MV-4-11 (cell line): ENCODE results near the gene GNAI2.
"Not testable (repeated sequence)": the region's sequence is repeated elsewhere in the genome, so short reads cannot be mapped to it uniquely, and the experiment has no call there.

Experiments
- DNase-seq: peaks from one replicate; lab custom pipeline; 2025; lab: John Stamatoyannopoulos, UW

The GNAI2 gene

DNA sequence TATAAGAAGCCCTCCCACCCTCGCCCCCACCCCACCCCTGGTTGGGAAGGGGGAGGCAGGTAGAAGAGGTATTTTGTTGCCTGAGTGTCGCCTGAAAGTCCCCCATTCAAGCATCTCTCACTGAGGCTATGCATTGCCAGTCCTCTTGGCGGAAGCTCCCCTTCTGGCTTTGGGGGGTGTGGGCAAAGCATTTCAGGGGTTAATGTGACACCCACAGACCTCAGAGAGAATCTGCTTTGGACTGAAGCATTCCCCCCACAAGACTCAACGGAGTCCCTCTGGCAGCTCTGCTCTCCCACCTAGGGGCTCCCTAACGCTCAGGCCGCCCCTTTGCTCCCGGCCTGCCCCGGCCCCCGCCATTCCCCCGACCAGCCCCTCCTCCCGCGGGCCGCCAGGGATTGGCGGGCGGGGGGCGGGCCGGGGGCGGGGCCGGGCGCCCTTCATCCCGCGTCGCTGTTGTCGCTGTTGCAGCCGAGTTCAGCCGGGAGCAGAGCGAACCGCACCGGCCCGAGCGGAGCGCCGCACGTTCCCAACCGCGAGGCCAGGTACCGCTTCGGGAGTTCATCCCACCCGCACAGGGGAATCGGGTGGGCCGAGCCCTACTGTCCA is 31.1 kb upstream of the GNAI2 start, which contains the start of gene SLC38A3:
Gene SLC38A3, plus strand, starts transcription at position 468 of the 609 bp plus-strand sequence. CDS start 8,929 bp downstream, outside the sequence.
- no peak for DNase-seq

DNA sequence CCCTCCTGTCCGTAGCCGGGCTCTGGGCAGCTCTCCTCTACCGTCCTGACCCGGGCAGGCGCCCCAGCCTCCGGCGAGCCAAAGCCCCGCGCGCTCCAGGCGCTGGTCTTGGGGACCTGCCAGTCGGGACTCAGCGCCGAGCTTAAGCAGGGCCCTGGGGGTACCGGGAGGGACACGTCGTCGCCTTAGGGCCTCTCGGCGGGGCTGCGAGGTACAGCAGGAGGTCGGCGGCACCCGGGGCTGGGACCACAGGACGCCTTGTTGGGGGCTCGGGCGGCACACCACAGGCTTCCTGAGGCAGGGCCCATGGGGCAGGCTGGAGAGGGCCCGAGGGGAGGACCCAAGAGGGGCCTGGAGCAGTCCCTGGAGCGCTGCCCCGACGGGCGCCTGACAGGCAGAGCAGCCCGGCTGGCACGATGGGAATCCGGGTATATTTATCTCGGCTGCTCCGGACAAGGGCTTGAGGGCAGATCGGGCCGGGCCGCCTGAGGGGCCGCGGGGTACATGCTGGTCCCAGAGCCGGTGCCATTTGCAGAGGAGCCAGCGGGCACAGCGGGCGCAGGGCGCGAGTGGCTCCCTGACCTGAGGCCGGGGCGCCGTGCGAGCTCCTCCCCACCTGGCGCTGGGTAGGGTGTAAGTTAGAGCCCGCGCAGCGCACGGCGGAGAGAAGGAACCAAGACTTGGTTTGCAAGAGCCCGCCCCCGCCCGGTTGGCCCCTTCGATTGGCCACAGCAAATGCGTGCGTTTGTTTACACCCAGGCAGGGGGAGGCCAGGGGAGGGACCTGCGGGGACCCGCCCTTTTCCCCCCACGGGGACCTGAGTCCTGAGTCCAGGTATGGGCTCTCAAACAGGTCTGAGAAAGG is 30.4 kb upstream of the GNAI2 start:
- DNase-seq: no peak

DNA sequence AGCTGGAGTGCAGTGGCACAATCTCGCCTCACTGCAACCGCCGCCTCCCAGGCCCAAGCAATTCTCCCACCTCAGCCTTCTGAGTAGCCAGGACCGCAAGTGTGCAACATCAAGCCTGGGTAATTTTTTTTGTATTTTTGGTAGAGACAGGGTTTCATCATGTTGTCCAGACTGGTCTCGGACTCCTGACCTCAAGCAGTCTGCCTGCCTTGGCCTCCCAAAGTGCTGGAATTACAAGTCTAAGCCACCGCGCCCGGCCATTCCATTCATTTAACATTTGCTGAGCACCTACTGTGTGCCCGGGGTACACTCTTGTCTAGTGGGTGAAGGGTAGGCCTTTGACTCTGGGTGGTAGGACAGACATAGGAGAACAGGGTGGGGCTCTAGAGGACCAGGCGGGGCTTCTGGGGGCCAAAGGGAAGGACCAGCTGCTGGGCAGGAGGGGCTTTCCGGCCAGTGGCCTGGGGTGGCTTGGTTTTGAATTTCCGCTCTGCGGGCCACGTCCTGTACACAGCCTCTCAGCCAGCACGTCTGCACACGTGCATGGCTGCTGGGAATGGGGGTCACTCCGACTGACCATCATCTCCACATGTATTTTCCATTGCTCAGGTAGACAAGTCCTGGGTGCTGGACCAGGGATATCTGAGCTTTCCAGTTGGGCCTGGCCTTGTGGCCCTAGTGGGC is 28.5 kb upstream of the GNAI2 start:
- no peak for DNase-seq

DNA sequence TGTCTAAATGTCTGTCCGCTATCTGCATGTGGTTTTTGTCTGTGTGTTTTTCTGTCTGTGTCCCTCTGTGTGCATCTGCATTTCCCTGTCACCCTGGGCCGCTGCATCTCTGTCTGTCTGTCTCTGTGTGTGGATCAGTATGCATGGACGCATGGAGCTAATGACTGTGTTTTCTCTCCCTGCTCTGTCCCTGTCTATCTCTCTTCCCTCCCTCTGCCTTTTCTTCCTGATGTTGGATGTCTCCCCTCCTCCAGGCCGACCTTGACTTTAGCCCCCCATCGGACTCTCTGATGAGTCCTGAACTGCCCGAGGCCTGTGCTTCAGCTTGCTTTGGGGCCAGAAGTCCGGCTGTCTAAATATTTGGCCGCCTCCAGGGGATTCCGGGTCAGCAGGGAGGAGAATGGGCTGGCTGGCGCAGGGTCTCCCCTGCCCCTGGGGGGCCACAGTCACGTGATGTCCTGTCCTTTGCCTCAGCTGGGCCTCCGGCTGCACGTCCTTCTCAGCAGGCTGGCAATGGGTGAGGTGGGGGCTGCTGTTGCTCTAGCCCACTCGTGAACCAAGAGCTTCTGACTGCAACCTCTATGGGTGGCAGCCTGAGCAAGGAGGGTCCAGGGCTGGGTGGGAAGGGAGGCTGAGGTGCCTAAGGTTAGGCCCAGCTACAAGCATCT is 27.2 kb upstream of the GNAI2 start:
- no peak for DNase-seq

DNA sequence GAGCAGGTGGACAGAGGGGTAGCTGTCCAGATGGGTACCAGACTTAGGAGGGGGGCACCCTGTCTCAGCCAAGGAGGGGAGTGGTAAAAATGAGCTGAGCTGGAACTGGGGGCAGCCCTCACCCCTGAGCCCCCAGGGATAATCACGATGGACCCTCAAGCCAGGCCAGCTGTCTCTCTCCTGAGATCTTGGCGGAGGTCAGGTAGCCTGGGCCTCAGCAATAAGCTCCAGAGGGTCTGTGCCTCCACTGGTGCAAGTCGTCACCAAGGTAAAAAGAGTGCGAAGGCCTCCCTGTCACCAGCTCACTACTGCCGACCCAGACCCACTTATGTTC is 25.9 kb upstream of the GNAI2 start:
- DNase-seq: no peak

DNA sequence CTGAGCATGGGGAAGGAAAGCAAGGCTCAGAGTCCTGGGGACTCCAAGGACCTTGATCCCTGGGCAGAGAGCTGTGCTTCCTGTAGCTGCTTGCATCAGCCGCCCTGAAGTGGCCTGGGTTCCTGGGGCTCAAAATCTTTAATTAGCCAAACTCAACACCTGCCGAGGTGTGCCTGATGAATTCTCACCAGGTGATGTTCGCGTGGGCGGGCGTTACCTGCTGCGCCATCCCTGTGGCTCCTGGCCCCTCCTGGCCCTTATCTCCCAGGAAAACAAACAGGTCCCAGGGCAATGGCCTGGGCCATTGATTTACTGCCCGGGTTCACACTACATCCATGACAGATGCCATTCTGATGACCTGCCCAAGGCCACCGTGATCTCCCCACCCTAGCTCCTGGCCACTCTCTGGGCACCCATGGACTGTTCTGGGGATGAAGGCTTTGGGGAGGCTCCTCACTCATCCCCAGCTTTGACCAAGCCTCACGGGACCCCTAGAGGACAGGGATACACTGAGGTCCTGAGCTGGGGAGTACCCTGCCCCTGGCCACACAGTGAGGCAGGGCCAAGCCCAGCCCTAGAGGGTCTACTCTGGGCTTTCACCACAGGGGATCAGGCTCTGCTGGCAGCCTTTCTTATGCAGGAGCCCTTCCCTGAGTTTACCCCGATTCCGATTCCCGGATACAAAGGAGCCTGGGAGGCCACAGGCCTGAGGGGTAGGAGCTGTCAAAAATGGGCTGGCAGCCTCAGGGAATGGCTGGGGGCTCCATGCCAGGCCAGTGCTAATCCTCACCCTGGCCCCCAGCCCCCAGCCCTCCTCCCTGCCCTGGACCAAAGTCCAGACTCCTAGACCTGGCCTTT is 25.3 kb upstream of the GNAI2 start:
- DNase-seq: no peak

DNA sequence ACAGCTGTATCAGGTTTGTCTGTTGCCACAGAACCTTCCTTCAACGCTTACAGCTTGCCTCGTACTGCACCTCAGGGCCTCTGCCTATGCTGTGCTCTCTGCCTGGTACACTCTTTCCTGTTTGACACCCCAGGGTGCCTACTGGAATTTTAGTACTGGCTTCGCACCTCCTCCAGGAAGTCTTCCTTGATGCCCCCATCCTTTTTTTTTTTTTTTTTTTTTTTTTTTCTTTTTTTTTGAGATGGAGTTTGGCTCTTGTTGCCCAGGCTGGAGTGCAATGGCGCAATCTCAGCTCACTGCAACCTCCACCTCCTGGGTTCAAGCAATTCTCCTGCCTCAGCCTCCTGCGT is 24.7 kb upstream of the GNAI2 start:
- DNase-seq: not testable (repeated sequence)

DNA sequence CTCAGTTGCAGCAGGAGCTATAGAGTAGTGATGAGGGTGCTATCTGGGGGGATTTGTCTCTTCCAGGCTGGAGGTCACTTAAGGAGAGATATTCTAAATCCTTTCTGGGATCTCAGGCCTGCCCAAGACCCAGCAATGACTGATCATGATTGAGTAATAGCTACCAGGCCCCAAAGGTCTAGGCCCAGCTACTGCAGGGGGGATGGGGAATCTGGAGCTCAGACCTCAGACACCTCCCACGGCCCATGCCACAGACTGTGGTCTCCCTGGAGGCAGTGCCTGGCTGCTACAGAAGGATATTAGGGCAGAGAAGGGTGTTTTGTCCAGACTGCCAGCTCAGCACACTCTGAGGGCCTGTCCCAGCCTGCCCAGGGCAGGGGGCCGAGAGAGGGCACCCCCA is 24.1 kb upstream of the GNAI2 start:
- peak; percentile 87 for DNase-seq

DNA sequence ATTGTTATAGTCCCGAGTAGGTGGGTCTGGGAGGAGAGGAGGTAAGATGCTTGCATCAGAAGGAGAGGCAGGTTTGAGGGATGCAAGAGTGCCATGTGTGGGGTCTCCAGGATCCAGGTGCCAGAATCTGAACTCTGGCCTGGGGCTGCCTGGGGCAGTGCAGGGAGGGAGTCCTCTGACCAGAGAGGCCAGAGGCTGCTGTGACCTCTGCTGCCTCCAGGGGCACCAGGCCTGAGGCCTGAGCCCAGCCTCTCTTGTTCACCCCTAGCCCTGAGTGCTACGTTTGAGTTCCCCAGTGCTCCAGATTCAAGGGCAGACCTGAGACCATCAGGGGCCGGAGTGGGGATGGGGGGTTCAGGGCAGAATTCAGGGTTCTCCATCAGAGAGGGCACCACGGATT is 23.5 kb upstream of the GNAI2 start:
- no peak for DNase-seq

DNA sequence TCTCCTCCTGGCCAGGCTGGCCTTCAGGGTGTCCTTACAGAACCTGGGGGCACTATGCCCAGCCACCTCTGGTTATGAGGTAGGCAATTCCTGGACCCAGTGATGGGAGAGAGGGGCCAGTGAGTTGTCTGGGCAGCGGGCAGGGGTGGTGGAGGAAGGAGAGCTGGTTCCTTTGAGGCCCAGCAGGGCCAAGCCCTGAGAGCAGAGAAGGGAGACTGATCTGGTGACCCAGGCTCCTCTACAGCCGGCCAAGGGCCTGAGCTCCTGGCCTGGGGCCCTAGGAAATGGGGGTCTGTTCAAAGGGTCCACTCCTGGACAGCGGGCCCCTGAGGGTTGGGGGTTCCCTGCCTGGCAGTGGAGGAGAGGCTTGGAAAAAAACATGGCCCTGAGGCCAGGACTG is 23.0 kb upstream of the GNAI2 start:
- DNase-seq: no peak

DNA sequence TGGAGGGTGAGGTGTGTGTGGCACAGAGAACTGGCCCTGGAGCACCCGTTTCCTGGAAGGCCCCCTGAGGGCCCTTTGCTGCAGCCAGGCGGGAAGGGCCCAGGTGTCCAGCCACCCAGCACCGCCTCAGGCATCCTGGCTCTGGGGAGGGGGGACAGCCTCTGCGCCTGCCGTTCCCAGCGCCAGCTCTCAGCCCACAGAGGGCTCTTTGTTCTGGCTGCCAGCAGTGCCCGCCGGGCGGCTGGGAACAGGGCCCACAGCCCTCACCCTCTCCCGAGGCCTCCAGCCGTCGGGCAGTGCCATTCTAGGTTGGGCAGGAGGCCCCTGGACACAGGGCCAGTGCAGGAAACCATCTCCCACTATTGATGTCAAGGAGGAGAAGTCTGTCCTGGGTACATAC is 22.6 kb upstream of the GNAI2 start:
- no peak for DNase-seq

DNA sequence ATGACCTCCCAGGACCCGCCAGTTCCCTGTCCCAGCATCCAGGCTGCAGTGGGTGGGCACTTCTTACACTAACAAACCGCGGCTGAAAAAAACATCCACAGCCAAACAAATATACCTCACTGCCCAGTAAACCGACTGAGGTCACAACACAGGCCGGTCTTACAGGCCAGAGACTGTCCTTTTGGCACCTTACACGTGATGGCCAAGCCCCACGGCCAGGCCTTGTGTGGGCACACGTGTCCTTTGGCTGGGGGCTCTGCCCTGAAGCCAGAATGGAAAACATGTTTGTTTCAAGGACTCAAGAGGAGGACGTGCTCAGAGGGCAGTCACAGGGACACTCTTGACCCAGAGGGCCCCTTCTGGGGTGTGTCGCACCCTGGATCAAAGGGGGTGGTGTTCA is 21.2 kb upstream of the GNAI2 start:
- DNase-seq: no peak

DNA sequence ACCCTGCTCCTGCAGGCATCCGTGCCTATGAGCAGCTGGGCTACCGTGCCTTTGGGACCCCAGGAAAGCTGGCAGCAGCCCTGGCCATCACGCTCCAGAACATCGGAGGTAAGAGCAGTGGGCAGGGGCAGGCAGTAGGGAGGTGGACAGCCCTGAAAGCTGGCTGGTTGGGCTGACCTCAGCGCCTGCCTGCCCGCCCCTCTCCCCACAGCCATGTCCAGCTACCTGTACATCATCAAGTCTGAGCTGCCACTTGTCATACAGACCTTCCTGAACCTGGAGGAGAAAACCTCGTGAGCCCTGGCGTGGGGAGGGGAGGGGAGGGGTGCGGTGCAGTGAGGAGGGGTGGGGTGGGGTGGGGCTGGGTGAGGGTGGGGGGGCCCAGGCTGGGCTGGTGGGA is 20.5 kb upstream of the GNAI2 start:
- DNase-seq: no peak

DNA sequence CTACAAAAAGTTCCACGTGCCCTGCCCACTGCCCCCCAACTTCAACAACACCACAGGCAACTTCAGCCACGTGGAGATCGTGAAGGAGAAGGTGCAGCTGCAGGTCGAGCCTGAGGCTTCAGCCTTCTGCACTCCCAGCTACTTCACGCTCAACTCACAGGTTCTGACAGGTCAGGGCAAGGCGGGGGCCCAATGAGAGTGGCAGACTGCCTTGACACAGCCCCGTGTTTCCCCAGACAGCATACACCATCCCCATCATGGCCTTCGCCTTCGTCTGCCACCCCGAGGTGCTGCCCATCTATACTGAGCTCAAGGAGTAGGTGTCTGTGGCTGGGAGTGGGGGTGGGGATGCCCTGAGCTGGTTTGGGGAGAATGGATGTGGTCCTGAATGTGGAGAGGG is 18.3 kb upstream of the GNAI2 start:
- no peak for DNase-seq

DNA sequence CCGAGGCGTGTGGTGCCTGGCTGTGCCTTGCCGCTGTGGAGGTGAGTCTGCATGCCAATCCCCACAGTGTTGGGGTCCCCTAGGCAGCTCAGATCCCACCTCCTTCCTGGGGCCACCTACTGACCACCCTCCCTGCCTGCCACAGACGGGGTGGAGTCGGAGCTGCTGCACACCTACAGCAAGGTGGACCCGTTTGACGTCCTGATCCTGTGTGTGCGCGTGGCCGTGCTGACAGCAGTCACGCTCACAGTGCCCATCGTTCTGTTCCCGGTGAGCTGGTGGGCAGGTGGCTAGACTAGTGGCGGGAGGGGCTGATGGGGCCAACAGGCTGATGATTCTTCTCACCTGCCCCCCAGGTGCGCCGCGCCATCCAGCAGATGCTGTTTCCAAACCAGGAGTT is 17.6 kb upstream of the GNAI2 start:
- no peak for DNase-seq

DNA sequence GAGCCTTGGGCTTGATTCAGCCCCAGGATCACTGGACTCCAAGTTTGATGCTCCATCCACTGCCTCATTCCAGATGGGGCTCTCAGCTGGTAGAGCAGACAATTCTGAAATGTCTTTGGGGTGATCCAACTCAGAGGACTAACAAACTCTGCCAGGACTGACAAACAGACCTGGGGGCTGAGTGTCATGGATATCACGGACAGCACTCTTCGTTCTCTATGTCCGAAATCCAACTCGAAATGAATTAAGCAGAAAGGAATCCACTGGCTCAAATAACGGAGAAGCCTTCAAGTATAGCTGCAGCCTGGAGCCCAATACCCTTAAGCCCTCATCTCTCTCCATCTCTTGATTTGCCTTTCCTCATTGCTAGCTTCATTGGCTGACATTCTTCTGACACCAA is 16.7 kb upstream of the GNAI2 start:
- DNase-seq: no peak

DNA sequence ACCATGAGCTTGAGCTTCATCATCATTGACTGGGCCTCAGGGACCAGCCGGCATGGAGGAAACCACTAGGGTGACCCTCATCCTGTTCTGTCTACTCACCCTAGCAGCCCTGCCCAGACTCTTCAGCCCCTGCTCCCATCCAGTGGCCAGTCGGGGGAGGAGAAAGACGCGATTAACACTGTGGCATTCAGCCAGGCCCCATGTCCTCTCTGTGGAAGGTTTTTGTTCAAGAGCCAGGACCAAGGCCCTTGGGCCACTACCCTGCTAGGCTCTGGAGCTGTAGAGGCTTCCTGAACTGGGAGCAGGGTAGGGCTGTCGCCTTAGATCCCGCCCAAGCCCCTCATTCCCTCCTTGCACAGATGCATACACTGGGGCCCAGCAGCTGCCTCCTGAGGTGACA is 15.9 kb upstream of the GNAI2 start:
- DNase-seq: no peak

DNA sequence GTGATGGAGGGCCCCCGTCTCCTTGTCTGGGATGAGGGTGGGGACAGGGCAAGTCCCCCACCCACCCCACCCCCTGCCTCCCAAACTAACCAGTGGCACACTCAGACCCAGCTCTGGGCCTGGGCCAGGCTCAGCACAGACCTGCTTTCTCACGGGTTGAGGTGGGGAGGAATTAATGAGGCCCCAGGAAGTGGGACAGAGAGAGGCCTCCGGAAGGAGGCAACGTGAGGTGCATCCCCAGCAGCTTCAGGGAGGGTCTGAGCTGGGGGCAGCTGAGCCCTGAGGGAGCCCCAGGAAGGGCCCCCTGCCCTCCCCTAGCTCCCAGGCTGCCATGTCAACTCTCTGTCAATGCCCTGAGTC is 15.0 kb upstream of the GNAI2 start:
- DNase-seq: no peak

DNA sequence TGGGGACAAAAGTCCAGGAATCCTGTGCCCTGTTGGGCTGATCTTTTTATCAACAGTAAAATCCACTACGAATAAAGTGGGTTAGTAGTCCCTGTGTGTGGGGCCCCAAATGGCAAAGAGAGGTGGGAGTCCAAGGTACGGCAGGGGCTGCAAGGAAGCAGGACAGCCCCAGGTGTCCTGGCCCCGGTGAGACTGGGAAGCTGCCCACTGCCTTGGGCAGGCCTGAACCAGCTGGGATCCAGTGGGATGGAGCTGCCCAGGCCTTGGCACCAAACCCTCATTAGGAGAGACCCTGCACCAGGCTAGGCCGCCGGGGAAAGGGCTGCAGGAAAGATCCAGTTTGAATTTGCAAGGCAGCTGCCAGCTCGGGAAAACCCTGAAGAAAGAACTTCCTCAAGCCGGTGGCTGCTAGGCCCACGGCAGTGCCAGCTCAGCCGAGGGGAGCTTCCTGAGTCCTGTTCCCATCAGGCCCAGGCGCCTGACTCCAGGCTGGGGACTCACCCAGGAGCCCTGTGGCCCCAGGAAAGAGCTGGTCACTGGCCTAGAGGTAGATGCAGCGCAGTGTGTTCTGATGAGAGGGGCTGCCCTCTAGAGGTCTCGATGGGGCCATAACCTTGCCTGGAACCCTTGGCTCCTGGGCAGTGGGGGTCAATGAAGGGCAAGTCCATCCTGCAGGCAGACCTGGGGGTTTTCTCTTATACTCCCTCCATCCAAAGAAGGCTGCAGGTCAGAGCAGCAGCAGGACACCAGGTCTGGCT is 14.4 kb upstream of the GNAI2 start:
- DNase-seq: peak; percentile 7

DNA sequence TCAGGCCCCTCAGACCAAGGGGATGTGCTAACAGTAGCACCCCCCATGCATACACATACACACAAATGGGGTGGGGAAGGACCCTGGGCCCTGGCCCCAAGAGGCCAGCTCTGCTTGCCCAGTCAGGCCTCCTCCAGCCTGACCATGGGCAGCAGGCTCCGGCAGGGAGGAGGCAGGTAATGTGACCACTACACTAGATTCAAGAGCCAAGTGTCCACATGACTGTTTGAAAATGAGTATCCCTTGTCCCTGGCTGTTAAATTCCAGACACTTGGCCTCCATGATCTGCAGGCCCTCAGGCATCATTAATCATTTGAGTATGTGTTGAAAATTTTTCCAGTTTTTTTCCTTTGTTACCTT is 13.9 kb upstream of the GNAI2 start:
- no peak for DNase-seq

DNA sequence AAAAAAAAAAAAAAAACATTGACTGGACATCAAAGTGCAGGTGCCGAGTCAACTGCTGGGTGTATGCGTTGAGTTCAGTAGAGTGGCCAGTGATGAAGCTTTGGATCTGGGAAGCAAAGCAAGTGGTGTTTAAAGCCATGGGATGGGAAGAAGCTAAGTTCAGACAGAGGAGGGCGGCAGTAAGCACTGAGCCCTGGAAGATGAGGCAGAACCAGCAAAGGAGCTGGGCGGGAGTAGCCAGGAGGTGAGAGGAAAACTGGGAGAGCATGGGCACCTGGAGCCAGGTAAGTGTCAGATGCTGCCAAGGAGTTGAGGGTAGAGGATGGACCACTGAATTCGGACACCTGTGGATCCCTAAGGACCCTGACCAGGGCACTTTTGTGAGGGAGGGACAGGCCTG is 11.4 kb upstream of the GNAI2 start:
- DNase-seq: no peak
